ENCODE data around the gene MTARC1.

MTARC1 gene

GRCh38 chr1:220788900-220789299, 2.2 kb downstream of the MTARC1 start:
- H3K27ac ChIP-seq, result no peak overlapping the region

GRCh38 chr1:220789532-220790147, 2.9 kb downstream of the MTARC1 start:
- CTCF ChIA-PET, result interaction anchor here (0.5 to 1.0 kb wide), 3 partner anchors 15 to 771 kb away, joined by 3 read pairs; no protein-coding TSS in a partner anchor
- POLR2A ChIA-PET (ENCODE audit: low non-redundant PET), result no interaction called here
- no peak for TF ChIP-seq CTCF (conservative IDR thresholded peaks at IDR 0.05; ENCODE audit: low read depth)
- no peak overlapping the region for H3K27ac ChIP-seq
- no peak for DNase-seq (ENCODE audit: low spot score)

More at GRCh38 chr1:220788900-220789299, 2.2 kb downstream of the MTARC1 start:
- TF ChIP-seq CTCF (conservative IDR thresholded peaks at IDR 0.05; ENCODE audit: low read depth), result no peak
- no peak for DNase-seq (ENCODE audit: low spot score)
- CTCF ChIA-PET, result interaction anchor here (1.0 kb wide), 1 partner anchor 15 kb away, joined by 3 read pairs; no protein-coding TSS in a partner anchor
- POLR2A ChIA-PET (ENCODE audit: low non-redundant PET), result no interaction called here

GRCh38 chr1:220791285-220791684, 4.6 kb downstream of the MTARC1 start:
- POLR2A ChIA-PET (ENCODE audit: low non-redundant PET), result no interaction called here
- CTCF ChIA-PET, result interaction anchor here (0.7 kb wide), 1 partner anchor 143 kb away, joined by 3 read pairs; no protein-coding TSS in a partner anchor
- no peak overlapping the region for H3K27ac ChIP-seq
- peak; percentile 55 for DNase-seq (ENCODE audit: low spot score)
- no peak for TF ChIP-seq CTCF (conservative IDR thresholded peaks at IDR 0.05; ENCODE audit: low read depth)

- POLR2A ChIA-PET (ENCODE audit: low non-redundant PET), result interaction anchor here (0.6 kb wide), 1 partner anchor 702 kb away, joined by 4 read pairs; the partner anchor contains the start of gene BPNT1
- no peak for TF ChIP-seq CTCF (conservative IDR thresholded peaks at IDR 0.05; ENCODE audit: low read depth)
- H3K27ac ChIP-seq, result no peak overlapping the region
- CTCF ChIA-PET, result no interaction called here
- DNase-seq (ENCODE audit: low spot score), result no peak
Measured at GRCh38 chr1:220791956-220792355, 5.2 kb downstream of the MTARC1 start.

- ChIA-PET CTCF (interaction anchor here (0.6 kb wide), 1 partner anchor 115 kb away, joined by 4 read pairs; no protein-coding TSS in a partner anchor), POLR2A (ENCODE audit: low non-redundant PET) (no interaction called here)
- no peak for TF ChIP-seq CTCF (conservative IDR thresholded peaks at IDR 0.05; ENCODE audit: low read depth)
- DNase-seq (ENCODE audit: low spot score), result no peak
- H3K27ac ChIP-seq, result no peak overlapping the region
Measured at GRCh38 chr1:220796530-220796929, 9.8 kb downstream of the MTARC1 start.

- no peak for DNase-seq (ENCODE audit: low spot score)
- no peak overlapping the region for H3K27ac ChIP-seq
- POLR2A ChIA-PET (ENCODE audit: low non-redundant PET), result no interaction called here
- TF ChIP-seq CTCF (conservative IDR thresholded peaks at IDR 0.05; ENCODE audit: low read depth), result no peak
- CTCF ChIA-PET, result interaction anchor here (0.6 kb wide), 1 partner anchor 115 kb away, joined by 4 read pairs; no protein-coding TSS in a partner anchor
Measured at GRCh38 chr1:220797044-220797443, 10.3 kb downstream of the MTARC1 start.
